Measurements from ENCODE around the gene CDK1.

GRCh38 chr10:60757420-60757895 lies 20.8 kb upstream of the CDK1 start:
- no peak for TF ChIP-seq CTCF (IDR thresholded peaks at IDR 0.05; ENCODE audit: low read length)
- TF ChIP-seq EZH2 (IDR thresholded peaks at IDR 0.05; ENCODE audit: borderline replicate concordance, low read length): no peak
